Astrocyte of the cerebellum (primary cell): ENCODE measurements around the gene ERLIN1.

Source experiments
- DNase-seq: peaks from one replicate; pipeline ENCODE4 v3.0.0-alpha.2; 2011; ENCODE audit warnings: low read depth
- H3K4me3 ChIP-seq: 2 replicates; pipeline ENCODE4 v1.5.1; 2011; ENCODE audit warnings: mild to moderate bottlenecking, low read depth, low read length, moderate library complexity
- in situ Hi-C: cut with HindIII; loops from 2 replicates; pipeline ENCODE4 v1.10.0; 2017; ENCODE audit warnings: low sequenced_read_pairs
- TF ChIP-seq, protein P1 (sequence below): IDR thresholded peaks from 2 replicates; pipeline ENCODE4 v1.5.1; 2012; ENCODE audit warnings: low read length, low read depth, moderate library complexity, mild to moderate bottlenecking; ENCODE audit errors: missing control alignments

ERLIN1 gene

DNA sequence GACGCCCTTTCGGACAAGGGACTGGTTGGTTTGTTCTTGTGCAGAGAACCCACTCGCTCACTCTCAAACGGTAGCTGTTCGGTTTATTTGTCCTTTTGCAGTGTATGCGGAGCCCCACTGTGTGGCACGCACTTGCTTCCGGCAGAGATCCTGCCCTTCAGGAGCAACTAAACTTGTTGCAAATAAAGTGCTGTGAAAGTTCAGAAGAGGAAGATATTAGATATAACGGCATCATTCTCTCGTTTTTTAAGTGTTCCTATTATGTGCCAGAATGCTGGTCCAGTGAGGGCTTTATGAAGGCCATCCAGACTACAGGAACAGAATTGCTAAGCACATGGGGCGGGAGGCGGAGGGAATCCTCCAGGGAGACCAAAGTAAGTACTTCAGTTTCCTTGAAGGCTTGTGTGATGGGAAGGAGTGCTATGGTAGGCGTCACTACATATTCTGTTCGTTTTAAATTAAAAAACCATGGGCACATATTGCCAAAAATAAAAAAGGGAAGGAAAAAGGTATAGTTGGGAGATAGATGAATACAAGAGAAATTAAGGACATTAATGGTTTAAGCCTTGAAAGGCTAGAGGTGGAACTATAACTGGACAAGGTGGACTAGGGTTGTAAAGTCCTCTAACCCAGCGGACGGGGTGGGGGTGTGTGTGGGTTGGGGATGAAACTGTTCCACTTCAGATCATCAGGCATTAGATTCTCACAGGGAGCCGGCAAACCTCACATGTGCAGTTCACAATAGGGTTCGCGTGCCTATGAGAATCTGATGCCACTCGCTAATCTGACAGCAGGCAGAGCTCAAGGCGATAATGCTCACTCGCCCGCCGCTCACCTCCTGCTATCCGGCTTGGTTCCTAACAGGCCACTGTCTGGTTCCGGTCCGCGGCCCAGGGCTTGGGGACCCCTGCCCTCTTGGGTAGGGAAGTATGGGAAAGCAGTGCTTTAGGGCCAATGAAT, 704 bp upstream of the ERLIN1 start:
- DNase-seq: peak; percentile 19
- peak overlapping the region; percentile 96 for H3K4me3 ChIP-seq
- in situ Hi-C loops: no loop called here
- TF ChIP-seq, protein P1, sequence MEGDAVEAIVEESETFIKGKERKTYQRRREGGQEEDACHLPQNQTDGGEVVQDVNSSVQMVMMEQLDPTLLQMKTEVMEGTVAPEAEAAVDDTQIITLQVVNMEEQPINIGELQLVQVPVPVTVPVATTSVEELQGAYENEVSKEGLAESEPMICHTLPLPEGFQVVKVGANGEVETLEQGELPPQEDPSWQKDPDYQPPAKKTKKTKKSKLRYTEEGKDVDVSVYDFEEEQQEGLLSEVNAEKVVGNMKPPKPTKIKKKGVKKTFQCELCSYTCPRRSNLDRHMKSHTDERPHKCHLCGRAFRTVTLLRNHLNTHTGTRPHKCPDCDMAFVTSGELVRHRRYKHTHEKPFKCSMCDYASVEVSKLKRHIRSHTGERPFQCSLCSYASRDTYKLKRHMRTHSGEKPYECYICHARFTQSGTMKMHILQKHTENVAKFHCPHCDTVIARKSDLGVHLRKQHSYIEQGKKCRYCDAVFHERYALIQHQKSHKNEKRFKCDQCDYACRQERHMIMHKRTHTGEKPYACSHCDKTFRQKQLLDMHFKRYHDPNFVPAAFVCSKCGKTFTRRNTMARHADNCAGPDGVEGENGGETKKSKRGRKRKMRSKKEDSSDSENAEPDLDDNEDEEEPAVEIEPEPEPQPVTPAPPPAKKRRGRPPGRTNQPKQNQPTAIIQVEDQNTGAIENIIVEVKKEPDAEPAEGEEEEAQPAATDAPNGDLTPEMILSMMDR: no peak

DNA sequence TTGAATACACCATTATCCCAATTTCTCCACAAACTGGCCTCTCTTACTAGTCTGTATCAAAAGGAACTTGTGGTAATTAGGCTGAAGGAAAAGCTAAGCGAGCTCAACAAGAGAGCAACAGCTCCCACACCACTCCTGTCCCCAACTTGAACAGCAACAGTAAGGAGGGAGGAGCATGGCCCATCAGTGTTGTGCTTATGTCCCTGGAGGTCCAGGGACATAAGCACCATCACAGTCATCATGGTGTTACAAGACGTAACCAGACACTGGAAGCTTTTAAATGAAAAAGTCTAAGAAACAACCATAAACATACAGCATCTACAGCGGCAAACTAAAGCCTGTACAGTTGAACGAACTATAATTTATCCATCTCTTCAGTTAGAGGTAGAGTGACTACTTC, 989 bp downstream of the ERLIN1 start:
- peak overlapping the region; percentile 96 for H3K4me3 ChIP-seq
- TF ChIP-seq, protein P1: no peak
- in situ Hi-C loops: no loop called here
- DNase-seq: no peak

DNA sequence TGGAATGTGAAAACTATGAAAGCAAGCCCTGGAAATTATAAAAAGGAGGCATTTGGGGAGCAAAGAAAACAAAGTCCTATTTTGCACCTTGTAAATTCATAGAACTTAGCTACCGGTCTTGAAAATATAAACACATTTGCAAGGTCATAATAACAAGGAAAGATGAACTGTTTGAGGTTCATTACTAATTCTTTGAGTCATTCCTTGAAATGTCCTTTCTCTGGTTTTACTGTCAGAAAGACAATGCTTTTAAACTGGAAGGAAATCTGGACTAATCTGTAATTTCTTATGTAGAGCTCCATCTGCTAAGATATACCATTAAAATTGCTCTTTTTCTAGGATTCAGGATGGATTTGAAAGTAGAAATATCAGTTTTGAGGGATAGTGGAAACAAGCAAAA, 1.4 kb downstream of the ERLIN1 start:
- in situ Hi-C loops: no loop called here
- peak overlapping the region; percentile 96 for H3K4me3 ChIP-seq
- TF ChIP-seq, protein P1: no peak
- no peak for DNase-seq

DNA sequence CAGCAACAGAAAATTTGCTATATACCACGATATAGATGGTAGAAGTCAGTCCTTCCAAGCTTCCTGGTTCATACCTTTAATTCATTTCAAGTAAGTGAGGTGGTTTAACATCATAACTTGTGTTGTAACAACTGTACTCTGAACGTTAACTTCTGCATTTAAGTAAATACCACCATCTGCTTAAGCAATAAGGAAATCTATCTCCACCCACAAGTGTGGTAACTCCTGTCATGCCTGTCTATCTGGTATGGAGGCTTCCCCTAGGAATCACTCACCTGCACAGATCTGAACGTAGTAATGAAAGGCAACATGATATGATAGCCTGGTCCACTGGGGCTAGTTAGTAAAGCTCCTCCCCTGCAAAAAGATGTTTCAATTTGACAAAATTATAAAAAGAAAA, 2.3 kb downstream of the ERLIN1 start:
- H3K4me3 ChIP-seq: no peak overlapping the region
- DNase-seq: no peak
- in situ Hi-C loops: no loop called here
- TF ChIP-seq, protein P1: no peak

DNA sequence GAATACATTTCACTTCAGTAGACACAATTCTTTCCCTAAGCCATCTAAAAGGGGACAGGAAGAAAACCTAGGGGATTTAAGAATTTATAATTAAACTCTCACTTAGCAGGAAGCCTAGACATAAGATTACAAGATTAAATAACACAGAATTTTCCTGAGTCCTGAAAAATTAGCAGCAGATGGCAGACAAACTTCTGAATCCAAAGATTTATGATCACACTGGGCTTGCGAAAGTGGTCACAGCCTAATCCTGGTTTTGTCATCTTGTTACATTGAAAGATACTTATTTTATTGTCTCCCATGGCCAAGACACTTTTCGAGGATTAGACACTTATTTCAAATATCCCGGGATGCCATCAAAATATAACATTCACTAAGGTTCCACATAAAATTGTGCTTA, 2.9 kb downstream of the ERLIN1 start:
- in situ Hi-C loops: no loop called here
- TF ChIP-seq, protein P1: no peak
- DNase-seq: no peak
- H3K4me3 ChIP-seq: no peak overlapping the region

DNA sequence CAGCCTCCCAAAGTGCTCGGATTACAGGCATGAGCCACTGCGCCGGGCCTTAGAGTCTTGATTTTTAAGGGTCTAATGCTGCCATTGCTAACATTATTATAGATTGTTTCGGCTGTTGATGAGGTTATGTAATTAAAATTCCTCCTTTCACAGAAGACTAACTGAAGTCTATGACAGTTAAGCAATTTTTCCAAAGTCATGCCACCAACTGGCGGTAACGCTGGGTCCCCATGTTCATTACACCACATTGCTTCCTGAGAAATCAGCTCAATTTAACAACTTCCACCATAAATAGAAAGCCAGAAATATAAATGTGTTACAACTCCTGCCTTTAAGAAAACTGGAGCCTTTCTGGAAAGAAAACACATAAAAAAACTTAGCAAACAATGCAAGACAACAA, 3.5 kb downstream of the ERLIN1 start:
- TF ChIP-seq, protein P1: no peak
- in situ Hi-C loops: no loop called here
- H3K4me3 ChIP-seq: no peak overlapping the region
- no peak for DNase-seq
